ENCODE measurements around the gene ADI1. TPM values are rescaled to one million over a fixed set of nuclear protein-coding genes. Genes with fewer than 3 reads are reported as not detected.

The ADI1 gene
- total and polyA plus RNA-seq, 2 of the 8 experiments (the other 6 are each of a cell fraction or from before 2014, with no cell fraction given): 12.2 to 40.2 TPM

- Histone ChIP-seq H3K9ac (replicated peaks in 1 of 4; ENCODE audit: extremely low read depth in 1 of 4, low read depth in 3 of 4, low read length in 3 of 4) (no peak overlapping the region), H2AK5ac (ENCODE audit: low read depth, low read length) (no peak overlapping the region), H3K18ac (ENCODE audit: extremely low read depth, low read length) (no peak overlapping the region), H3K79me2 (ENCODE audit: control insufficient read depth in 1 of 2, insufficient read depth in 2 of 2, low read length in 2 of 2) (no peaks in the 10 kb centered on the region; a peak in 1 of 4 replicates), H3K27ac (ENCODE audit: low read depth, low read length) (no peak overlapping the region), H2BK15ac (ENCODE audit: low read length) (no peak overlapping the region), H3K56ac (replicated peaks; ENCODE audit: insufficient read length, low read depth, low read length) (no peak overlapping the region), H3K4me1 (replicated peaks in 1 of 4; ENCODE audit: control insufficient read depth in 3 of 4, insufficient read depth in 4 of 4, low read length in 3 of 4) (no peaks in the 10 kb centered on the region), H3K4me2 (ENCODE audit: insufficient read depth in 1 of 2, low read depth in 2 of 2, low read length in 2 of 2) (no peak overlapping the region), H3K23ac (ENCODE audit: insufficient read length) (no peak overlapping the region), H3K9me3 (ENCODE audit: insufficient read depth in 2 of 2, low read depth in 1 of 2, low read length in 1 of 2) (no peaks in the 10 kb centered on the region), H3K23me2 (ENCODE audit: low read depth, low read length) (peaks cover 2% of the 10 kb centered on the region; the same call in 1 of the 2 replicates), H3K27me3 (replicated peaks in 1 of 4; ENCODE audit: control insufficient read depth in 3 of 4, extremely low read depth in 1 of 4, insufficient read depth in 3 of 4, low read length in 3 of 4) (no peaks in the 10 kb centered on the region), H3K4me3 (ENCODE audit: extremely low read depth in 1 of 4, insufficient read depth in 2 of 4, low read depth in 3 of 4, low read length in 4 of 4) (no peak overlapping the region), H2BK20ac (ENCODE audit: low read length) (no peak overlapping the region), H2BK12ac (ENCODE audit: low read depth, low read length) (no peak overlapping the region), H4K8ac (ENCODE audit: extremely low read depth, insufficient read depth, low read length) (no peak overlapping the region), H4K5ac (ENCODE audit: insufficient read length, low read depth, low read length) (no peak overlapping the region), H3K36me3 (ENCODE audit: control insufficient read depth in 2 of 4, insufficient read depth in 4 of 4, low read length in 3 of 4) (peaks cover 2 to 10% (median 3%) of the 10 kb centered on the region in 4 experiments; a peak in 3 of 8 replicates), H3K79me1 (ENCODE audit: low read depth, low read length) (no peaks in the 10 kb centered on the region; the same call in 1 of the 2 replicates), H3K4ac (replicated peaks; ENCODE audit: insufficient read length, low read depth, low read length) (no peak overlapping the region), H2BK5ac (ENCODE audit: low read depth, low read length) (no peak overlapping the region), H2BK120ac (replicated peaks; ENCODE audit: low read depth, low read length) (no peak overlapping the region), H2AFZ (ENCODE audit: low read length) (no peak overlapping the region), H3K14ac (ENCODE audit: insufficient read length) (no peak overlapping the region), H4K20me1 (replicated peaks in 1 of 2; ENCODE audit: control insufficient read depth in 1 of 2, insufficient read depth in 2 of 2, low read length in 2 of 2) (peaks cover 0 to 2% of the 10 kb centered on the region in 2 experiments), H4K91ac (replicated peaks; ENCODE audit: insufficient read length, low read length) (no peak overlapping the region)
- ChIA-PET POLR2A (ENCODE audit: partially characterized antibody) (interaction anchor here (1.1 to 3.3 kb wide), 2 partner anchors 10 to 14 kb away, joined by 3 to 9 read pairs; no protein-coding TSS in a partner anchor), CTCF (ENCODE audit: partially characterized antibody) (no interaction called here)
- WGBS, 2 experiments (ENCODE audit: extremely low coverage in 1 of 2, insufficient coverage in 1 of 2, insufficient read length in 1 of 2, insufficient replicate concordance in 2 of 2, low coverage in 1 of 2, low lambda C conversion rate in 2 of 2, missing lambda C conversion rate in 1 of 2): 89% methylated on average over 13 of the region's 13 CpGs; no CpG with 5 or more reads in 1 of the 2 experiments
- FAIRE-seq (no peak), DNase-seq (ENCODE audit: low read depth in 1 of 2, low spot score in 2 of 2) (no peak)
- TF ChIP-seq SAP30 (IDR thresholded peaks at IDR 0.05; ENCODE audit: insufficient read depth, insufficient replicate concordance, low read length) (no peak), MAFK (IDR thresholded peaks at IDR 0.05; ENCODE audit: low read depth, low read length) (no peak), RAD21 (IDR thresholded peaks at IDR 0.05 in 1 of 2, conservative IDR thresholded peaks at IDR 0.05 in 1 of 2; ENCODE audit: low read depth in 2 of 2, low read length in 2 of 2) (no peak)
These were observed 15.8 kb downstream of the ADI1 start for GRCh38 chr2:3503483-3503882.

Data from H1 (cell line).